Lung (tissue), 12 donors: ENCODE results near the gene DEFB132. TPM values are rescaled to one million over a fixed set of nuclear protein-coding genes. Genes with fewer than 3 reads are reported as not detected.
A peak's percentile ranks its signal among the peaks of the same experiment; 100 is the strongest.

Experiments
- ATAC-seq: fragments of 200-7000 bp; cut with Tn5 transposase; one replicate; pipeline ENCODE4 v1.9.1; 2020; ENCODE audit warnings: moderate number of reproducible peaks; ENCODE audit not compliant: insufficient read depth, low FRiP score
- DNase-seq, 3 donors: peaks; one replicate each; pipeline ENCODE4 v3.0.0-alpha.2; 2013 to 2017
- H3K27ac ChIP-seq, 2 donors: one replicate each; pipeline ENCODE4 v1.5.1; 2013; ENCODE audit warnings: mild to moderate bottlenecking in 2 of 2, moderate library complexity in 2 of 2, control low read depth in 1 of 2, inconsistent platforms in 1 of 2, low read depth in 1 of 2, low read length in 1 of 2
- H3K27me3 ChIP-seq, 3 donors: one replicate each; pipeline ENCODE4 v1.5.1; 2013; ENCODE audit warnings: low read length in 2 of 3; ENCODE audit not compliant: control insufficient read depth in 3 of 3, insufficient read depth in 3 of 3
- H3K36me3 ChIP-seq, 4 donors: one replicate each; pipeline ENCODE4 v1.5.1; 2013; ENCODE audit warnings: low read length in 4 of 4, mild to moderate bottlenecking in 1 of 4, moderate library complexity in 1 of 4; ENCODE audit not compliant: control insufficient read depth in 4 of 4, insufficient read depth in 4 of 4
- H3K4me1 ChIP-seq, 5 donors: one replicate each; pipeline ENCODE4 v1.5.1; 2013; ENCODE audit warnings: low read length in 5 of 5, mild to moderate bottlenecking in 2 of 5, moderate library complexity in 1 of 5; ENCODE audit not compliant: control insufficient read depth in 5 of 5, insufficient read depth in 5 of 5
- H3K4me3 ChIP-seq: one replicate; pipeline ENCODE4 v1.5.1; 2013; ENCODE audit warnings: mild to moderate bottlenecking, control low read depth, moderate library complexity
- H3K9ac ChIP-seq, 2 donors: one replicate each; pipeline ENCODE4 v1.5.1; 2013; ENCODE audit warnings: low read length in 2 of 2, control low read depth in 1 of 2; ENCODE audit not compliant: insufficient read depth in 1 of 2
- H3K9me3 ChIP-seq, 4 donors: one replicate each; pipeline ENCODE4 v1.5.1; 2013; ENCODE audit warnings: low read length in 3 of 4, mild to moderate bottlenecking in 1 of 4, moderate library complexity in 1 of 4; ENCODE audit not compliant: control insufficient read depth in 4 of 4, insufficient read depth in 3 of 4
- WGBS, 2 donors: extraction: QIAGEN DNeasy Blood & Tissue Kit; methylation state at CpG; one replicate each; pipeline ENCODE4 v1.1.7; 2013; 5-methylcytosine and 5-hydroxymethylcytosine counted together
- polyA plus RNA-seq, 2 donors: library from polyadenylated mRNA; stranded (reverse); fragments of 200-250 nt; gene quantifications; one replicate each; pipeline ENCODE4 v1.2.1, GENCODE V29; 2013
- total RNA-seq, 2 donors: library from RNA; depleted of rRNA in 1 of 2; stranded (reverse); fragments of >200 nt in 1 of 2; gene quantifications; one replicate each; pipeline ENCODE4 v1.2.1, GENCODE V29; 2014 to 2021
- TF ChIP-seq, protein P1 (sequence below): IDR thresholded peaks from 2 replicates; pipeline ENCODE4 v1.5.1; 2012; ENCODE audit warnings: mild to moderate bottlenecking; ENCODE audit errors: control extremely low read depth, extremely low read depth
- donor health status: control.
- donor health status: control.
- donor health status: Bipolar disorder and iron deficiency.
- donor health status: healthy.
- donor health status: DM: yes; HTN: yes; CAD: no.

DEFB132 gene
- total and polyA plus RNA-seq, 4 donors = not detected

DNA sequence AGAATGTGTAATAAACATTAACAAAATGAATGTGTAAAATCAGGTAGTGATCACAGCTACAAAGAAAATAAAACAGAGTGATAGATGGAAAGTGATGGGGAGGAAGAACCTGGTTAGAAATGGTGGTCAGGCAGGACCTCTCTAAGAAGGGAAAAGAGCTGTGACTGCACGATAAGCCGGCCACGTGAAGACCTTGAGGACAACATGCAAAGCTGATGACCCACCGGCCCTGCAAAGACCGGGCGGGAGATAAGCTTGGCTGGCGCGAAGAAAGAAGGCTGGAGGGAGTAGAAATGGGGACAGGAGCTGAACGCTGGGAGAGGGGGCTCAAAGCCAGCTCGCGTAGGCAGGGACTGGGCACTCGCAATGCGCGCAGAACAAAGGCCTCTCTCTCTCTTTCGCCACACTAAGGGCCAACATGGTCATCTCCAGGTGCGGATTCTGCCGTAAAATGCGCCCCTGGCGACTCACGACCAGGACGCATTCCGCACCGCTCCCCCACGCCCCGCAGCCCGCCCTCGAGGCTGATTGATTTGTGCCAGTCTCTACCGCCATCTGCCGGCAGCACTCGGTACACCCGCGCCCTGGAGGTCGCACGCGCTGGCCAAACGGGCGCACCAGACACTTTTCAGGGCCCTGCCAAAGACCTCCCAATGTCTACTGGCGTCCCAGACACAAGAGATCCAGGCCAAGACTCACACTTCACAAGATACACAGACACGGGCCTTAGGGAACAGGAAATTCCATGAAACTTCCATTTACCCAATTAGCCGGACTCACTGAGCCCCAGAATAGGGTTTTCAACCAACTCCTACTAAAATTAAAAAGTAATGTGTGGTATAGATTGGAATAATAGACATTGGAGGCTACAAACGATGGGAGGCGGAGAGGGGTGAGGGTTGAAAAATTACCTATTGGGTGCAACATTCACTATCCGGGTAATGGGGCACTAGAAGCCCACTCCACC, 9.4 kb downstream of the DEFB132 start:
- Histone ChIP-seq H3K36me3 (peaks cover 0 to 4% (median 0%) of the 10 kb centered on the region in 4 donors), H3K4me3 (peak overlapping the region; percentile 16), H3K9me3 (no peaks in the 10 kb centered on the region), H3K27ac (peak overlapping the region in 1 of 2 donors; percentile 29), H3K9ac (peak overlapping the region in 1 of 2 donors; percentile 77), H3K4me1 (peaks cover 0 to 13% (median 6%) of the 10 kb centered on the region in 5 donors), H3K27me3 (no peaks in the 10 kb centered on the region)
- DNase-seq = peak; percentile 93 to 95 (median 94)
- ATAC-seq = peak; percentile 93
- WGBS, 2 donors = 8 to 9% methylated on average over 37 to 43 of the region's 43 CpGs
- TF ChIP-seq, protein P1, sequence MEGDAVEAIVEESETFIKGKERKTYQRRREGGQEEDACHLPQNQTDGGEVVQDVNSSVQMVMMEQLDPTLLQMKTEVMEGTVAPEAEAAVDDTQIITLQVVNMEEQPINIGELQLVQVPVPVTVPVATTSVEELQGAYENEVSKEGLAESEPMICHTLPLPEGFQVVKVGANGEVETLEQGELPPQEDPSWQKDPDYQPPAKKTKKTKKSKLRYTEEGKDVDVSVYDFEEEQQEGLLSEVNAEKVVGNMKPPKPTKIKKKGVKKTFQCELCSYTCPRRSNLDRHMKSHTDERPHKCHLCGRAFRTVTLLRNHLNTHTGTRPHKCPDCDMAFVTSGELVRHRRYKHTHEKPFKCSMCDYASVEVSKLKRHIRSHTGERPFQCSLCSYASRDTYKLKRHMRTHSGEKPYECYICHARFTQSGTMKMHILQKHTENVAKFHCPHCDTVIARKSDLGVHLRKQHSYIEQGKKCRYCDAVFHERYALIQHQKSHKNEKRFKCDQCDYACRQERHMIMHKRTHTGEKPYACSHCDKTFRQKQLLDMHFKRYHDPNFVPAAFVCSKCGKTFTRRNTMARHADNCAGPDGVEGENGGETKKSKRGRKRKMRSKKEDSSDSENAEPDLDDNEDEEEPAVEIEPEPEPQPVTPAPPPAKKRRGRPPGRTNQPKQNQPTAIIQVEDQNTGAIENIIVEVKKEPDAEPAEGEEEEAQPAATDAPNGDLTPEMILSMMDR = peak; percentile 91

DNA sequence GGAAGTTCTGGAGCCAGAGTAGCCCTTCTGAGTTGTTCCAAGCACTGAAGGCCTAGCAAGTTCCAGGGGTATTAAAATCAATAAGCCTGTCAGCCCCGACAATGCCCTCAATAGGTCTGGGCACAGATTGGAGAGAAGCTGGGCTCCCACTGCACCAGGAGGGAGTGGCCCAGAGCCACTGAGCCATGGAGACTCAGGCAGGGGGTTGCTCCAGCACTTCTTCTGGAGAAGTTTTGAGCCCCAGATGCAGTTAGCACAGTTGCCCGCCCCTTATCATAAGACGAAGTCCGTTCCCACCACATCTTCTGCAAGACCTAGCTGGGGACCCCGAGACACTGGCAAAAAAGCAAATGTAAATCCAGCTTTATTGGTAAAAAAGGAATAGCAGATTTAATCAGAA, 13.0 kb downstream of the DEFB132 start:
- 89 to 92% methylated on average over 5 of the region's 5 CpGs for WGBS, 2 donors
- Histone ChIP-seq H3K27me3 (no peaks in the 10 kb centered on the region), H3K9me3 (peaks cover 0 to 2% (median 0%) of the 10 kb centered on the region in 4 donors), H3K4me3 (no peak overlapping the region), H3K27ac (no peak overlapping the region), H3K4me1 (peaks cover 0 to 13% (median 6%) of the 10 kb centered on the region in 5 donors), H3K36me3 (peaks cover 0 to 10% (median 3%) of the 10 kb centered on the region in 4 donors), H3K9ac (no peak overlapping the region)
- TF ChIP-seq, protein P1 = no peak
- no peak for DNase-seq
- ATAC-seq = no peak

DNA sequence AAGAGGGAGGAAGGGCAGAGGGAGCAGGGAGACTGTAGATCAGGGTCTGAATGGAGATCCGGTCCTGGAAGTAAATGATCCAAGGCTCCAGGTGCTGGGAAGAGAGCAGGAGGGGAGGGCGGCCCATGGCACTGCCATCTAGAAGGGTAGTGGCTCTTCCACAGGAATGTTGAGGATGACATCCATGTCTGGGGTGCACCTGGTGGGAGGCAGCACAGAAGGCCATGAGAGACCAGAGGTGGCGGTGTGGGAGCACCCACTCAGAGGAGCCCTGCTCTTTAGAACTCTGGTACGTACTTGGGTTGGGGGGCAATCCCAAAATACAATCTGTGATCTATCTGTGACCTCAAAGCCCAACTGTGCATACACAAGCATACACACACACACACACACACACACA, 13.5 kb downstream of the DEFB132 start:
- Histone ChIP-seq H3K4me3 (no peak overlapping the region), H3K36me3 (peaks cover 0 to 12% (median 5%) of the 10 kb centered on the region in 4 donors), H3K9ac (no peak overlapping the region), H3K27ac (no peak overlapping the region), H3K4me1 (peaks cover 0 to 13% (median 6%) of the 10 kb centered on the region in 5 donors), H3K9me3 (peaks cover 0 to 2% (median 0%) of the 10 kb centered on the region in 4 donors), H3K27me3 (no peaks in the 10 kb centered on the region)
- WGBS, 2 donors = 91 to 92% methylated on average over 4 of the region's 4 CpGs
- no peak for ATAC-seq
- no peak for DNase-seq
- TF ChIP-seq, protein P1 = no peak
